K562 (cell line): ENCODE measurements around the gene DNMBP. TPM values are rescaled to one million over a fixed set of nuclear protein-coding genes. Genes with fewer than 3 reads are reported as not detected.

Experiments used
- CBFA2T2 ChIP-seq: fragments of 450-650 bp; conservative IDR thresholded peaks from 2 replicates; pipeline ENCODE4 v1.6.1; 2017; ENCODE audit warnings: mild to moderate bottlenecking
- THRA ChIP-seq: fragments of 450-650 bp; IDR thresholded peaks from 2 replicates; pipeline ENCODE4 v1.6.1; 2017; ENCODE audit warnings: mild to moderate bottlenecking, moderate library complexity
- polyA plus RNA-seq, 8 experiments: library from polyadenylated mRNA; depleted of rRNA in 4 of 8; stranded (reverse) in 5 of 8; unstranded in 3 of 8; fragments of >200 nt; fragmentation: Nextera tagmentation in 2 of 8; fragmentation: Illumina TruSeq in 1 of 8; extraction: Ambion mirVana in 2 of 8; extraction: Trizol in 1 of 8; gene quantifications; 2 replicates each; pipeline versions ENCODE4 v1.2.1 to v1.2.3, GENCODE V29; 2011 to 2014; ENCODE audit warnings: inconsistent platforms in 1 of 8, missing spikeins in 1 of 8
- total RNA-seq, 7 experiments: library from RNA; depleted of rRNA in 6 of 7; stranded (reverse); fragments of >200 nt in 6 of 7; fragmentation: Illumina TruSeq in 2 of 7; extraction: Trizol in 2 of 7; gene quantifications; 2 replicates each; pipeline versions ENCODE4 v1.2.1 to v1.2.3, GENCODE V29; 2011 to 2021; ENCODE audit warnings: low replicate concordance in 1 of 7
- TF ChIP-seq, protein P1 (sequence below): fragments of 450-650 bp; IDR thresholded peaks from 2 replicates; pipeline ENCODE4 v1.6.1; 2016; ENCODE audit warnings: low read depth
- TF ChIP-seq, protein P2 (sequence below): fragments of 250-450 bp; sonication (Bioruptor Pico); IDR thresholded peaks from 2 replicates; pipeline ENCODE4 v1.8.0; 2022; ENCODE audit warnings: inconsistent platforms, mild to moderate bottlenecking, moderate library complexity, borderline replicate concordance

DNMBP gene
- total and polyA plus RNA-seq, 9 of the 15 experiments (the other 6 are each of a cell fraction or from before 2014, with no cell fraction given) = 0.83 to 3.7 (median 2.2) TPM

DNA sequence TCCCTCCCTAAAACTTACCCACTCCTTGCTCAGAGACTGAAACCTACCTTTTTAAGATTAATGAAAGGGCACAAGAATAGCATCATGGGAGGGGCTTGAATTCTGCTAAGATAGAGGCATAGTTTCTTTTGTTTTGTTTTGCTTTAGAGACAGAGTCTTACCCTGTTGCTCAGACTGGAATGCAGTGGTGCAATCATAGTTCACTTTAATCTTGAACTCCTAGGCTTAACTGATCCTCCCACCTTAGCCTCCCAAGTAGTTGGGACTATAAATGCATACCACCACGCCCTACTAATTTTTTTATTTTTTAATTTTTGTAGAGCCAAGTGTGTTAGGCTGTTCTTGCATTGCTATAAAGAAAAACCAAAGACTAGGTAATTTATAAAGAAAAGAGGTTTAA lies 17.7 kb upstream of the DNMBP start (continued):
- TF ChIP-seq, protein P1, sequence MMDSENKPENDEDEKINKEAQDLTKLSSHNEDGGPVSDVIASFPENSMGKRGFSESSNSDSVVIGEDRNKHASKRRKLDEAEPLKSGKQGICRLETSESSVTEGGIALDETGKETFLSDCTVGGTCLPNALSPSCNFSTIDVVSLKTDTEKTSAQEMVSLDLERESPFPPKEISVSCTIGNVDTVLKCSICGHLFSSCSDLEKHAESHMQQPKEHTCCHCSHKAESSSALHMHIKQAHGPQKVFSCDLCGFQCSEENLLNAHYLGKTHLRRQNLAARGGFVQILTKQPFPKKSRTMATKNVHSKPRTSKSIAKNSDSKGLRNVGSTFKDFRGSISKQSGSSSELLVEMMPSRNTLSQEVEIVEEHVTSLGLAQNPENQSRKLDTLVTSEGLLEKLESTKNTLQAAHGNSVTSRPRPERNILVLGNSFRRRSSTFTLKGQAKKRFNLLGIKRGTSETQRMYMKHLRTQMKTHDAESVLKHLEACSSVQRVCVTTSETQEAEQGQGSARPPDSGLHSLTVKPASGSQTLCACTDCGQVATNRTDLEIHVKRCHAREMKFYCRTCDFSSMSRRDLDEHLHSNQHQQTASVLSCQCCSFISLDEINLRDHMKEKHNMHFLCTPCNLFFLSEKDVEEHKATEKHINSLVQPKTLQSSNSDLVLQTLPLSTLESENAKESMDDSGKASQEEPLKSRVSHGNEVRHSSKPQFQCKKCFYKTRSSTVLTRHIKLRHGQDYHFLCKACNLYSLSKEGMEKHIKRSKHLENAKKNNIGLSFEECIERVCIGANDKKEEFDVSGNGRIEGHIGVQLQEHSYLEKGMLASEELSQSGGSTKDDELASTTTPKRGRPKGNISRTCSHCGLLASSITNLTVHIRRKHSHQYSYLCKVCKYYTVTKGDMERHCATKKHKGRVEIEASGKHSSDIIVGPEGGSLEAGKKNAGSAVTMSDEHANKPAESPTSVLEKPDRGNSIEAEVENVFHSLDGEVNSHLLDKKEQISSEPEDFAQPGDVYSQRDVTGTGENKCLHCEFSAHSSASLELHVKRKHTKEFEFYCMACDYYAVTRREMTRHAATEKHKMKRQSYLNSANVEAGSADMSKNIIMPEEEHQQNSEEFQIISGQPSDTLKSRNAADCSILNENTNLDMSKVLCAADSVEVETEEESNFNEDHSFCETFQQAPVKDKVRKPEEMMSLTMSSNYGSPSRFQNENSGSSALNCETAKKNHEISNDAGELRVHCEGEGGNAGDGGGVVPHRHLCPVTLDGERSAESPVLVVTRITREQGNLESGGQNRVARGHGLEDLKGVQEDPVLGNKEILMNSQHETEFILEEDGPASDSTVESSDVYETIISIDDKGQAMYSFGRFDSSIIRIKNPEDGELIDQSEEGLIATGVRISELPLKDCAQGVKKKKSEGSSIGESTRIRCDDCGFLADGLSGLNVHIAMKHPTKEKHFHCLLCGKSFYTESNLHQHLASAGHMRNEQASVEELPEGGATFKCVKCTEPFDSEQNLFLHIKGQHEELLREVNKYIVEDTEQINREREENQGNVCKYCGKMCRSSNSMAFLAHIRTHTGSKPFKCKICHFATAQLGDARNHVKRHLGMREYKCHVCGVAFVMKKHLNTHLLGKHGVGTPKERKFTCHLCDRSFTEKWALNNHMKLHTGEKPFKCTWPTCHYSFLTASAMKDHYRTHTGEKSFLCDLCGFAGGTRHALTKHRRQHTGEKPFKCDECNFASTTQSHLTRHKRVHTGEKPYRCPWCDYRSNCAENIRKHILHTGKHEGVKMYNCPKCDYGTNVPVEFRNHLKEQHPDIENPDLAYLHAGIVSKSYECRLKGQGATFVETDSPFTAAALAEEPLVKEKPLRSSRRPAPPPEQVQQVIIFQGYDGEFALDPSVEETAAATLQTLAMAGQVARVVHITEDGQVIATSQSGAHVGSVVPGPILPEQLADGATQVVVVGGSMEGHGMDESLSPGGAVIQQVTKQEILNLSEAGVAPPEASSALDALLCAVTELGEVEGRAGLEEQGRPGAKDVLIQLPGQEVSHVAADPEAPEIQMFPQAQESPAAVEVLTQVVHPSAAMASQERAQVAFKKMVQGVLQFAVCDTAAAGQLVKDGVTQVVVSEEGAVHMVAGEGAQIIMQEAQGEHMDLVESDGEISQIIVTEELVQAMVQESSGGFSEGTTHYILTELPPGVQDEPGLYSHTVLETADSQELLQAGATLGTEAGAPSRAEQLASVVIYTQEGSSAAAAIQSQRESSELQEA = no peak
- TF ChIP-seq CBFA2T2 = no peak
- TF ChIP-seq, protein P2, sequence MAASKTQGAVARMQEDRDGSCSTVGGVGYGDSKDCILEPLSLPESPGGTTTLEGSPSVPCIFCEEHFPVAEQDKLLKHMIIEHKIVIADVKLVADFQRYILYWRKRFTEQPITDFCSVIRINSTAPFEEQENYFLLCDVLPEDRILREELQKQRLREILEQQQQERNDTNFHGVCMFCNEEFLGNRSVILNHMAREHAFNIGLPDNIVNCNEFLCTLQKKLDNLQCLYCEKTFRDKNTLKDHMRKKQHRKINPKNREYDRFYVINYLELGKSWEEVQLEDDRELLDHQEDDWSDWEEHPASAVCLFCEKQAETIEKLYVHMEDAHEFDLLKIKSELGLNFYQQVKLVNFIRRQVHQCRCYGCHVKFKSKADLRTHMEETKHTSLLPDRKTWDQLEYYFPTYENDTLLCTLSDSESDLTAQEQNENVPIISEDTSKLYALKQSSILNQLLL (CRISPR knock-in tag) = no peak
- TF ChIP-seq THRA = no peak
